ENCODE measurements around the gene MED27.
"Not testable (repeated sequence)": the region's sequence is repeated elsewhere in the genome, so short reads cannot be mapped to it uniquely, and the experiment has no call there.

Gene MED27

GRCh38 chr9:131923132-131923671, 156.5 kb downstream of the MED27 start:
- no peak for DNase-seq (ENCODE audit: low read depth in 2 of 2)

- not testable (repeated sequence) for DNase-seq (ENCODE audit: low read depth in 2 of 2)
Measured at GRCh38 chr9:131921635-131922034, 158.0 kb downstream of the MED27 start.

GRCh38 chr9:131919216-131919615, 160.5 kb downstream of the MED27 start:
- DNase-seq (ENCODE audit: low read depth in 2 of 2) = no peak

- DNase-seq (ENCODE audit: low read depth in 2 of 2) = no peak
Measured at GRCh38 chr9:131918481-131918880, 161.2 kb downstream of the MED27 start.

- no peak for DNase-seq (ENCODE audit: low read depth in 2 of 2)
Measured at GRCh38 chr9:131917009-131917408, 162.7 kb downstream of the MED27 start.

- DNase-seq (ENCODE audit: low read depth in 2 of 2) = no peak
Measured at GRCh38 chr9:131915181-131915580, 164.5 kb downstream of the MED27 start.

GRCh38 chr9:131912671-131913070, 167.0 kb downstream of the MED27 start:
- DNase-seq (ENCODE audit: low read depth in 2 of 2) = no peak

- DNase-seq (ENCODE audit: low read depth in 2 of 2) = no peak
Measured at GRCh38 chr9:131912069-131912468, 167.6 kb downstream of the MED27 start.

GRCh38 chr9:131910572-131910971, 169.1 kb downstream of the MED27 start:
- DNase-seq (ENCODE audit: low read depth in 2 of 2) = no peak

- DNase-seq (ENCODE audit: low read depth in 2 of 2) = no peak
Measured at GRCh38 chr9:131905144-131905543, 174.5 kb downstream of the MED27 start.

GRCh38 chr9:131899296-131900228, 180.1 kb downstream of the MED27 start:
- no peak for DNase-seq (ENCODE audit: low read depth in 2 of 2)

- no peak for DNase-seq (ENCODE audit: low read depth in 2 of 2)
Measured at GRCh38 chr9:131892902-131893500, 186.7 kb downstream of the MED27 start.

- DNase-seq (ENCODE audit: low read depth in 2 of 2) = no peak
Measured at GRCh38 chr9:131892162-131892707, 187.4 kb downstream of the MED27 start.

- DNase-seq (ENCODE audit: low read depth in 2 of 2) = no peak
Measured at GRCh38 chr9:131891598-131891997, 188.1 kb downstream of the MED27 start.

- no peak for DNase-seq (ENCODE audit: low read depth in 2 of 2)
Measured at GRCh38 chr9:131889437-131890251, 190.0 kb downstream of the MED27 start.

GRCh38 chr9:131888923-131889322, 190.7 kb downstream of the MED27 start:
- no peak for DNase-seq (ENCODE audit: low read depth in 2 of 2)

GRCh38 chr9:131887680-131888079, 192.0 kb downstream of the MED27 start:
- no peak for DNase-seq (ENCODE audit: low read depth in 2 of 2)

GRCh38 chr9:131886826-131887225, 192.8 kb downstream of the MED27 start:
- DNase-seq (ENCODE audit: low read depth in 2 of 2) = no peak

- no peak for DNase-seq (ENCODE audit: low read depth in 2 of 2)
Measured at GRCh38 chr9:131885144-131885609, 194.5 kb downstream of the MED27 start.

GRCh38 chr9:131884222-131884621, 195.4 kb downstream of the MED27 start:
- no peak for DNase-seq (ENCODE audit: low read depth in 2 of 2)

- no peak for DNase-seq (ENCODE audit: low read depth in 2 of 2)
Measured at GRCh38 chr9:131880833-131881583, 198.7 kb downstream of the MED27 start.
